Stimulated activated CD8-positive, alpha-beta memory T cell treated with anti-CD3 and anti-CD28 coated beads, Interleukin-12 subunit alpha, Interleukin-12 subunit beta, amount 100 ng/mL, for 24 hours (primary cell): ENCODE data around the gene DNAJC27.
A peak's percentile ranks its signal among the peaks of the same experiment; 100 is the strongest.
"Not testable (repeated sequence)": the region's sequence is repeated elsewhere in the genome, so short reads cannot be mapped to it uniquely, and the experiment has no call there.

ENCODE experiments used
- DNase-seq: peaks from one replicate; pipeline ENCODE4 v3.0.0-alpha.2; 2020; ENCODE audit errors: extremely low read depth

Gene DNAJC27

DNA sequence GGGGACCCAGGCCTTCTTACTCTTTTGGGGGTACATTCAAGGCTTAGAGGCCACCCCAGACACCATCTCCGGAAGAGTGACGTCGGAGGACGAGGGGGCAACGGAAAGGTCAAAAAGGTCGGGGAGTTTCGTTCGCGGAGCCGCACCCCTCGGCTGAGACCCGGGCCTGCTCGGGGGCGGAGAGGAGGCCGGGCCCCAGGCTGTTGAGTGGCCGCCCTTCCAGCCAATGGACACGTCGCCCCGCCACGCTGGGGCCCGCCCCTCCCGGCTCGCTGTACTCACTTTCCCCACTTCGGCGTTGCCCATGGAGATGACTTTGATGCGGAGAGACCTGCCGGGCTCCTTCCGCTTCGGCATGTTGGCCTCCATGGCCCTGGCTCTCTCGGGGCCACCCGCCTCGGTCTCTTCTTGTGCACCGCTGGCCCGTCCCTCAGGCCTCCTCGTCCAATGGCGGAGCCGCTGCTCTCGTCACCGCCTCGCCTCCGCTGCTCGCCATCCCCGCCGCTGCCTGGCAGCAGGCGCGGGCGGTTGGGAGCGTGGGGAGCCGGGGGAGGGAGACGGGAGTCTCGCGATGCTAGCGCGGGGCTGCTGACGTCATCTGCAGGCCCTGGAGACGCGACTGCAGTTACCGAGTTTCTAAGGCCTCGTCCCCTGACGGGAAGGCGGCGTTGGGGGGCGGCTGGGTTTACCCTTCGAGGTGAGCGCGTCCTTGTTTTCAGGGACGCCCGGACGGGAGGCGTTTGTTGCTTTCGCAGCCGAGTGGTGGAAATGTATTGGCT, at the start of gene DNAJC27:
Gene DNAJC27 (minus strand): TSS at position 420 of the 779 bp plus-strand sequence. CDS start 51 bp downstream, at position 369.
- peak; percentile 94 for DNase-seq

DNA sequence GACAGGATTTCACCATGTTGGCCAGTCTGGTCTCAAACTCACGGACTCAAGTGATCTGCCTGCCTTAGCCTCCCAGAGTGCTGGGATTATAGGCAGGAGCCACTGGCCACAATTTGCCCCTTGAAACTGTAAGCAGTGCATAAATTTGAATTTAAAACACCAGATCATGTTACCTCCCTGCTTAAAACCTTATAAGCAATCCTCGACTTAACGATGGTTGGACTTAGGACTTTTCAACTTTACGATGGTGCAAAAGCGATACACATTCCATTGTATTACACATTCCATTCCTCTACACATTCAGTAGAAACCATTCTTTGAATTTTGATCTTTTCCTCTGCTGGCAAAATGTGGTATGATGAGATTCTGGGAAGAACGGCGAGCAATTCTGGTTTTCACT, 46.9 kb upstream of the DNAJC27 start:
- DNase-seq: no peak

DNA sequence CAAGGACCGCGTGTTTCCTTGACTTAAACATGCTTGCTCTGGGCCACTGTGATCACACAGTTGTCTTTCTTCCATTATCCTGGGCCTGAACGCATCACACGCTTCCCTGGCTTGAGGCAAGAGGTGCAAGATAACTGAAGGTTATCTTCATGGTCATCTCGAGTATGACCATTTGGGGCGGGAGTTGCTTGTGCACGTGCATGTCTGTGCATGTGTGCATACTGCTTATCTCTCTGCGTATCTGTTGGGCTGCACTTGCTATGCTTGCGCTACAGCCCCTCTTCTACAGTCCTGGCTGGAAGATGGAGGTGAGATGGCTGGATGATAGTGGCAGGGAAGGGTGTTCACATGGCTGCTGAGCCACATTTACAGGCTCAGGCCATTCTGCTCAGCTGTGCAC, 42.9 kb upstream of the DNAJC27 start:
- DNase-seq: no peak

DNA sequence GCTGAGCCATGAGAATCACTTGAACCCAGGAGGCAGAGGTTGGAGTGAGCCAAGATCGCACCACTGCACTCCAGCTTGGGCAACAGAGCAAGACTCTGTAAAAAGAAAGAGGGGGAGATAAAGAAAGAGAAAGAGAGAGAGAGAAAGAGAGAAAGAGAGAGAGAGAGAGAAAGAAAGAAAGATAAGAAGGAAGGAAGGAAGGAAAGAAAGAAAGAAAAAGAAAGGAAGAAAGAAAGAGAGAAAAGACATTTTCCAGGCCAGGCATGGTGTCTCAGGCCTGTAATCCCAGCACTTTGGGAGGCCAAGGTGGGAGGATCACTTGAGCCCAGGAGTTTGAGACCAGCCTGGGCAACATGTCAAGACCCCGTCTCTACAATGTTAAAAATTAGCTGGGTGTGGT, 39.6 kb upstream of the DNAJC27 start:
- not testable (repeated sequence) for DNase-seq

DNA sequence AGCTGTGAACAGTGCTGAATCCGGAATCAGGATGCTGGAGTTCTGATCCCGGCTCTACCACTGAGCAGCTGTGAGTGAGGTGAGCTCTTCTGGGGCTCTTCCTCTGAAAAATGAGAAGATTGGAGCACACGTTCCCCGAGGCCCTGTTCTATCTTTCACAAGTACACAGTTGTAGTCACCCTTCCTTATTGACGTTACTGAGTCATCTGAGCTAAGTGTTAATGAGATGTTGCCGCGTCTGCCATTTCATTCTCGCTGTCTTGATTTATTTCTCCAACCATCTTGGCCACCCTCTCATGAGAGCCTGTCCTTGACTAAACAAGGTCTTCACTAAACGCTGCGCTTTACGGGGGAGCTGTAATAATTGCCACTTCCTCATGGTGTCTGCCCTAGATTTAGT, 38.2 kb upstream of the DNAJC27 start:
- DNase-seq: no peak

DNA sequence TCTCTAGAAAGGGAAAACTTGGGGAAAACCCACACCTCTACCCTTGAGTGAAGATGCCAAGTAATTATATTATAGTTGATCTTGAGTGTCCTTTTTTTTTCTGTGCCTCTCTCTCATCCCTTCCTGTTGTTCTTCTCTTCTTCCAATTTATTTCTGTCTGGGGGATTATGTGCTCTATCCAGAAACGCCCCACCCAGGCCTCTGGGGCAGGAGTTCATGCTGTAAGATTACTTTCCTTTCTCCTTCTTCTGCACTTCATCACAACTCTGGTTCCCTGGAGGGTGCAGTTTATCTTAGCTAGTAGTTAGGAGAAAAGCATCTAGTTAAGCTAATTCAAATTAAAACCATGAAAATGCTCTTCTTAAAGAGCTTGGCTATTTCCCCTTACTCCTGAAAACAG, 30.3 kb upstream of the DNAJC27 start:
- no peak for DNase-seq

DNA sequence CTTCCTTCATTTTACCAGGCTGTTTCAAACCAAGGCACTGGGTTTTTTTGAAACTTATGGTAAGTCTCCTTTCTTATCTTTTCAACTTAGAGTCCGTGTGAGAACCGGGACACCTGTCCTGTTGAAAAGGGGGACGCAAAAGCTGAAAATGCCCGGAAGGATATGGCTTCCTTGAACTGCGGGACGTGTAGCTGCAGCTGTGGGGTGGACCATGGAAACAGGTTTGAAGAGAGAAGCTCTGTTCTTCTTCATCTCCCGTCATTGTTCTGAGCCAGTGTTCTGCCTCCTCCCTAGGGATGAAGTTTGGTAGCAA, 29.5 kb upstream of the DNAJC27 start:
- no peak for DNase-seq

DNA sequence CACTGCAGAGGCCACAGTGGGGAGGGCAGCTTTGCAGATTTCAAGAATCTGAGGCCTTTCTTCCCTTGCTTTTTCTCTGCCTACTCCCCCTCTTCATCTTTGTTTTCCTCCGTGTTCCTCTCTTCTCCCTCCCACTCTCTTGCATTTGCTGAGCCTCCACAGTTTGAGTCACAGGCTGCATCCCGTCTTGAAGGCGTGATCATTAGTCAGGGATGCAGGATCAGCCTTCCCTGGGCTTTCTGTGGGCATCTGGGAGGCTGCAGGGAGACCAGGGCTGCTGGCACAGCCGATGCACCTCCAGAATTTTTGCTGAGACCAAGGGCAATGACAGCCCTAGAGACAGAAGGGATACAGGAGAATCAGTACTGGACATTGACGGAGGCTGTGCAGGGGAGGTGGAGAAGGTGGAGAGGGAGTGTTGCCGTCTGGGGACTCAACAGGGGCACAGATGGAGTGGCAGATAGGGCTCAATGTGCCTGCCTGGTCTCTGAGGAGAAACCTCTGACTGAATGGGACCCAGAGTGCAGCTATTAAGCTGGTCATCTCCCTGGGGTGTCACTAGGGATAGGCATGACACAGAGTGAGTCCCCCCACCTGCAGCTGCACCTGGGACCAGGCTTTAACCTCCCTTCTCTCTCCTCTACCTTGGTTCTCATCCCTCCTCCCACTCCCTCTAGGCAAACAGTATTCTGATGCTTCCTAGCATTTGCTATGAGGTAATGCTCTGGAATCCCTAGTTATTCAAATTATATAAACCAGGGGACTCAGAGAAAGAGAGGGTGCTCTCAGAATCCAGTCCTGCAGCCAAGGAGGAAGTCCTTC, 29.0 kb upstream of the DNAJC27 start:
- DNase-seq: no peak

DNA sequence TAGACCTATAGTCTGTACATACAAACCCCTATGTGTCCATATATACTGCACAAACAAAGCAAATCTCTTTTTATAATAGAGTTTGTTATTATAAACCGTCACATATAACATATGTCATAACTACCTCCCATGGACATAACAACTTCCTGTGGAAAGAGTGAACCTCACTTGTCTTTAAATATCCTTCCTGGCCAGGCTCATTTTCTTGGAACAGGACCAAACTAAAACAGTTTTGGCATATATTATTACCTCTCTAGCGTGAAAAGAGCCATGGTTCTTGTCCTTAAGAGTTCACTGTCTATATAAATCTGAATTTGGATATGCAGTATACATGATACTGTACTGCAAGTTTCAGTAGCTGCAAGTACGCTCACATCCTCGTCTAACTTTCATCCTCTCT, 28.3 kb upstream of the DNAJC27 start:
- no peak for DNase-seq

DNA sequence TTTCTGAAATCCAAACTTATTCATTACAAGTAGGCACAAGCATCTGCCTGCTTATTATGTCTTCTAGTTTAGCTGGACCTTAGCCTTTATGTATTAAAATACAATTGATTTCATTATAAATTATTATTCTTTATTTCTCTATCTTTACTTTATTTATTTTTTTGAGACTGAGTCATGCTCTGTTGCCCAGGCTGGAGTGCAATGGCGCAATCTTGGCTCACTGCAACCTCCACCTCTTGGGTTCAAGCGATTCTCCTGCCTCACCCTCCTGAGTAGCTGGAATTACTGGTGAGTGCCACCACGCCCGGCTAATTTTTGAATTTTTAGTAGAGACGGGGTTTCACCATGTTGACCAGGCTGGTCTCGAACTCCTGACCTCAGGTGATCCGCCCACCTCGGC, 27.3 kb upstream of the DNAJC27 start:
- not testable (repeated sequence) for DNase-seq

DNA sequence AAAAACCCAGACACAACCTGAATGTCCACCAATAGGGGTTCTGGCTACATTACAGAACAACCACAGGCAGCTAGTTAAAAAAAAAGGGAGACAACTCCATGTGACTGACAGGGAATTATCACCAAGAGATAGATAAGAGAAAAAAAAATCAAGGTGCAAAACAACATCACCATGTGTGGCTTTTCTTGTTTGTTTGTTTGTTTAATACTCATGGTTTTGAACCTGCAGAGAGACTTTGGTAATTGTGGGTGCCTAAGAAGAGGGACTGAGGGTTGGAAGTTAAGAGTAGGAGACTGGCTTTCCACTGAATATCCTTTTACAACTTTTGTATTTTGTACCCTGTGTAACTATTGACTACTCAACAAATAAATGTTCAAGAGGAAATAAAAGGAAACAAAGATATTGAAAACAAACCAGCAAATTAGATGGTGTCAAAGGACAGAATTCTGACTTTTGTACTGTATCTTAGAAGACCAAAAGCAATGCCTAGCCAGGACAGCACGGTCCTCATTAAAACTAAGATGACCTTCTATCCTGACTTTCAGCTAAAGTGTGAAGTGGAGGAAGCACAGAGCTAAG, 22.5 kb upstream of the DNAJC27 start:
- DNase-seq: no peak

DNA sequence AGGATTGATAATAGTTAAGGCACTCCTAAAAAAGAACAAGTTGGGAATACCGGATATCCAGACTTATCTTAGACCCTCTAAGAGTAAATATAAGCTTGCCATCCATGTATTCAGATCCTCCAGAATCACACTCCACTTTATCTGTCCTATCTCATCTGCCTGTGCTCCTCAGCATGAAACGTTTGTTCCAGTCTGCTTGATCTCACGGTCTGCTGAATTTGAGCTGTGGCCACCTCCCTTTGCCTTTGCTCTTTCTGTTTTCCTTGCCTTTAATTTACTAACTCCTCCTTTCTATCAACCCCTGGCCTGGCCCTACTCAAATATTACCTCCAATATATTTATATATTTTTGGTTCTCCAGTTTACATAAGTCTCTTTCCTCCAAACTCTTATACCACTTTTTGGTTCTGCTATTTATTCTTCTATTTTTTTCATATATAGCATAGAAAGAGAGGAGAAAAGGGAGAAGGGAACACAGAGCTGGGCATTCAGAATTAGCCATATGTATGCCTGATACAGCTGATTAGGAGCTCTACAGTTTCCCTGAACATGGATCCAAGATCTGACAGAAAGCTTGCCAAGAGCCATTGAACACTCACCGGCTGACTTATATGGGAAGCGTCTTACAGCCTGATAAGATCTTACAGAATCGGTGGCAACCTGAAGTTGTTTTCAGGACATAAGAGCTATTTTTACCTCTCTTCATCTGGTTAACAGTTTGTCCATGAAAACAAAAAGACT, 21.8 kb upstream of the DNAJC27 start:
- no peak for DNase-seq

DNA sequence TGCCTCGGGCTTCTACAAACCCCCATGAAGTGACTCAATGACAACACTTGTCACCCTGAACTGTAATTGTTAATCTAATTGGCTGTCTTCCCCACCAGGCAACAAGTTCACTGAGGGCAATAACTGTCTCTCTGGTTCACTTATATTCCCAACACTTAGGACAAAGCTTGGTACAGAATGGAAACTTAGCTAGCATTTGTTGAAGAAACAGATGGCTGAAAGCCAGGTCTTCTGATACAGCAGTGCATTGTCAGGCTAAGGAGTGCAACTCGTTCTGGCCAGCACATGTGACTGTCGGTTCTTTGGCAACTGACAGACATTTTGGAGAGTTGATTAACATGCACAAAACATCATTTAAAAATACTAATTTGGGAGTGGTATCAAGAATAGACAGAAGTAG, 14.6 kb upstream of the DNAJC27 start:
- no peak for DNase-seq

DNA sequence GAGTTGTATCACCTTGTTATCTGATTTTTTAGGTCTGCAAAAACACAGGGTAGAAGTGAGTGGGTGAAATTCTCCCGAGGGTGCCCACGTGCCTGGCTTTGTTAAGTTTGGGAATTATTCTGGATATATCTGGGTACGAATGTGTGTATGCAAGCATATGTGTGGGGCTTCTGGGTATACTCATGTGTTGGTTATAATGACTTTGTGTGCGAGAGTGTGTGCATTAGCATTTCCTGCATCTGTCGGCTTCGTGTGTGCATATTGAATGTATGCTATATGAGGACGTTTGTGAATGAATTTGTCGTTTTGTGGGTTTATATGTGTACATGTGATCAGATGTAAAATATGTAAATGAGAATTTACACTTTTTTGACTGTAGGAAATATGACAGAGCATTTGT, 13.8 kb upstream of the DNAJC27 start:
- no peak for DNase-seq

DNA sequence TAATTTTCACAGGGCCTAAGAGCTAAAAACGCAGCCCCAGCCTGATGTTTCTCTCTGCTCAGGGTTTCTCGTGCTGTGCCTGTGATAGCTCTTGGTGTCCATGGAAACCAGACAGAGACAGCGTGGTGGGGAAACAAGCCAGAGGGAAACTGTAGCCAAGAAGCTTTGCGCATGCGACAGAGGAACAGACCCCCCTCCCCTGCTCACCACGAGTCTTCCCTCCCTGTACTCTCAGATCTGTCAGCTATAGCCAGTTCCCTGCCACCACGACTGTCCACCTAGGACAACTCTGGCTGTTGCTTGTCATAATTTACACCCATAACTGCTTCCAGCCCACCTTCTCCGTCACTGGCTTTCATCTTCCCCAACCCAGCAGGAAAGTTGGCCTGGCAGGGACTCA, 13.2 kb upstream of the DNAJC27 start:
- no peak for DNase-seq

DNA sequence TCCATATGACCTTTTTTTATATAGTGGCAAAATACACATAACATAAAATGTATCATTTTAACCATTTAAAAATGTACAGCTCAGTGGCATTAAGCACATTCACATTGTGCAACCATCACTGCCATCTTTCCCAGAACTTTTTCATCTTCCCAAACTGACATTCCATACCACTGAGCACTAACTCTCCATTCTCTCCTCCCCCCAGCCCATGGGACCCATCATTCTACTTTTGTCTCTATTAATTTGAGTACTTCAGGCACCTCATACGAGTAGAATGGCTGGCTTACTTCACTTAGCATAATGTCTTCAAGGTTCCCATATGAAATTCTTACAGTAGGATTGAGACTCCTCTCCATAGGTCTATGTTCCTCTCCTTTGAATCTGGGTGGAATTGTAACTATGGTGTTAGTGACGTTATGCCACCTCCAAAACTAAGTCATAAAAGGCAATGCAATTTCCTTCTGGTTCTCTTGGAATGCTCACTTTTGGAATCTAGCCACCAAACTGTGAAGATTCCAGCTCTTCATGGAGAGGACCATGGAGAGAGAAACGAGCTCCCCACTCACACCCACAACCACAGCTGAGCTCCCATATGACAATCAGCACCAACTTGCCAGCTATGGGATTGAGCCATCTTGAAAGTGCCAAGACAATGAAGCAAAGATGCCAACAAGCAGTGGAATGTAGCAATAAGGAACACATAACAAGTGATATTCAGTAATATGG, 9.8 kb upstream of the DNAJC27 start:
- no peak for DNase-seq

DNA sequence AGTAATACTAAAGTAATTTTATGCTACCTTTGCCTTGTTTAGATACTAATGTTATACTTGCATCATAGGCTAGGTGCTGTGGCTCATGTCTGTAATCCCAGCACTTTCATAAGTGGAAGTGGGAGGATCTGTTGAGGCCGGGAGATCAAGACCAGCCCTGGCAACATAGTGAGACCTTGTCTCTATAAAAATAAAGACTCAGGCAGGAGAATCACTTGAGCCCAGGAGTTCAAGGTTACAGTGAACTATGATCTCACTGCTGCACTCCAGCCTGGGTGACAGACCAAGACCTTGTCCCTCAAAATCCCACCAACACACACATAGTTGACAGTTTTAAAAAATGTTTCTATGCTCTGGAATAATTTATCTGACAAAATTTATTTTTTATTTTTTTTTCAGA, 6.9 kb upstream of the DNAJC27 start:
- DNase-seq: no peak

DNA sequence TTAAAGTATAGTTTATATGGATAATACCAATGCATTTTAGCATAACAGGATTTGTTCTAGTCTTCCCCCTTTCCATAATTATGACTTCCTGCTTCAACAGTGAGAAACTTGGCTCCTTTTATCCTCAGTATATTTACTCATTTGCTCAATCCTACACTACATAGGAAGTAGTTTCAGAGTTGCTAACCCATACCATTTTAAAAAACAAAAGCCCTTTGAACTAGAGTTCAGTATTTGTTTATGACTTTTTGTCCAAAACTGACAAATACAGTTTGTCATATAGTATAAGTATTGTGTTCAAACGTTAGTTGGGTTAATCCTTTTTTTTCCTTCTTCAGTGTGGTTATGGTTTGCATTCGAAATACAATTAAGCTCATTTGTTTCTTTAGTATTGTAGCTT, 5.9 kb upstream of the DNAJC27 start:
- no peak for DNase-seq

DNA sequence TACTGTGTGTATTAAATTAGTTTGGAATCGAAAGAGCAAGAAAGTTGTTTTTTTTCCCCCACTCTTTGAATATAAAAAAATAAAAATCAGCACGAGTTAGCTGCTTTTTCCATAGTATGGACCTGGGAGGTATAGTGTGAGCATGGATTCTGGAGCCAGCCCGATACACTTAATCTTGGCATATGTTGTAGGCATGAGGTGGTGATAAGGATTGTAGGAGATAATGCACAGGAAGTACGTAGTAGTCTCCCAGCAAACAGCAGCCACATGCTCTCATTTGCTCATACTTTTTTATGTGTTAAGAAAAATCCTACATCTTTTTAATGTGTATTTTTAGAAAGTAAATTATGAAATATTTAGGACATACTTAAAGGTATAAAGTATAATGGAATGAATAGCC, 2.1 kb upstream of the DNAJC27 start:
- DNase-seq: no peak

DNA sequence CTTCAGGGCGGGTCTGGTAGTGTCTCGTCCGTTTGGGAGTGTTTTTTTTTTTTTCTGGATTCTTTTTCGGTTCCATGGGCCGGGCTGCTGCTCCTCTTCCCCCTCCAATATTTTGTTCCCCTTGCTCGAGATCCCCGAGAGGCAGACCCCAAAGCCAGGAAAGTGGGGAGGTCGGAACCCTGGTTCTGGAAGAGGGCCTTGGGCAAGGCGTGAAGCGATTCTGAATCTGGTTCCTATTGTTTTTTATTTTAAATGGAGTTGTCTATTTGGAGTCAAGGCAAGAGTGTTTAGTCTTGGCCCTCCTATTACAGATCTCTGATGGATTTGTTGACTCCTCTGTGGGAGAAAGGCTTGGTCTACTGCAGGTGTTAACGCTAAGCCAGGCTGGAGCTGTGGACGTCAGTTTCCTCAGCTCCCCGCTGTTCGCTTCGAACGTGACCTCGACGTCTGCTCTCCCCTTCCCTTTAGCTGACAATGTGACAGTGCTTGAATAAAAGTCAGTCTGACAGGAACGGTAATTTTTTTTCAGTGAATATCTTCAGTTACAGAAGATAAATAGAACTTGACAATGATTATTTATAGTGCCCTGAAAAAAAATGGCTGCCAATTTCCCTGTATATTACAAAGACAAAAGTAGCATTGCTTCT, 683 bp upstream of the DNAJC27 start:
- DNase-seq: no peak

DNA sequence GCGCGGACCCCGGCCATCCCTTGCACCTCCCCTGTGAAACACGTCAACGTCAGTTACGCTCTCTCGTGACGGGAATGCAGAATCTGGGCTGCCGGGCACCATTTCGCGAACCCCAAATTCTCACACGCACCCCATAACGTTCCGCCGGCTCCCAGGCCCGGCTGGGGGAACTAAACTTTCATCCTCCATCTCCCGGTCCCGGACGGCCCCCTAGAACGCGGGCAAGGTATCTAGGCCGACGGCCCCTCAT, 544 bp downstream of the DNAJC27 start:
- DNase-seq: peak; percentile 3
